AG04449 (cell line): ENCODE results near the gene SPATA31E1.

Experiments
- CTCF ChIA-PET: fragments of 350-600 bp; formaldehyde crosslinking; extraction: SDS; loops from one replicate; lab custom pipeline; 2021; ENCODE audit warnings: antibody characterized with exemption; lab: Yijun Ruan, JAX
- POLR2A ChIA-PET: fragments of 400-600, 350-600 bp; formaldehyde crosslinking; extraction: SDS; loops from one replicate; lab custom pipeline; 2020; ENCODE audit warnings: antibody characterized with exemption, inconsistent platforms; lab: Yijun Ruan, JAX
- DNase-seq: peaks from one replicate; pipeline ENCODE4 v3.0.0-alpha.2; 2010; ENCODE audit warnings: low read depth, low spot score
- H3K4me3 ChIP-seq: 2 replicates; pipeline ENCODE4 v1.5.1; 2011; ENCODE audit warnings: low read depth, mild to moderate bottlenecking, control low read depth, low read length
- CTCF ChIP-seq: IDR thresholded peaks from one replicate; pipeline ENCODE4 v1.5.1; 2011; ENCODE audit warnings: mild to moderate bottlenecking, moderate library complexity, low read length, control low read depth, inconsistent platforms; ENCODE audit not compliant: insufficient read depth; ENCODE audit errors: missing control alignments

The SPATA31E1 gene

GRCh38 chr9:87886210-87886932 lies 3.7 kb downstream of the SPATA31E1 start:
- TF ChIP-seq CTCF = no peak
- POLR2A ChIA-PET = interaction anchor here (0.7 kb wide), 1 partner anchor 94 kb away, joined by 3 read pairs; no protein-coding TSS in a partner anchor
- H3K4me3 ChIP-seq = no peak overlapping the region
- DNase-seq = no peak
- CTCF ChIA-PET = no interaction called here

GRCh38 chr9:87886933-87887505 lies 4.3 kb downstream of the SPATA31E1 start:
- ChIA-PET CTCF (interaction anchor here (0.7 kb wide), 1 partner anchor 9 kb away, joined by 3 read pairs; no protein-coding TSS in a partner anchor), POLR2A (interaction anchor here (0.7 kb wide), 1 partner anchor 94 kb away, joined by 3 read pairs; no protein-coding TSS in a partner anchor)
- no peak overlapping the region for H3K4me3 ChIP-seq
- TF ChIP-seq CTCF = no peak
- no peak for DNase-seq

GRCh38 chr9:87887661-87888480 lies 5.2 kb downstream of the SPATA31E1 start:
- TF ChIP-seq CTCF = no peak
- ChIA-PET CTCF (interaction anchor here (0.7 kb wide), 1 partner anchor 8 kb away, joined by 3 read pairs; no protein-coding TSS in a partner anchor), POLR2A (no interaction called here)
- no peak overlapping the region for H3K4me3 ChIP-seq
- DNase-seq = no peak

GRCh38 chr9:87888501-87888900 lies 5.8 kb downstream of the SPATA31E1 start:
- DNase-seq = no peak
- TF ChIP-seq CTCF = no peak
- H3K4me3 ChIP-seq = no peak overlapping the region
- CTCF ChIA-PET = no interaction called here
- POLR2A ChIA-PET = no interaction called here

GRCh38 chr9:87889065-87889881 lies 6.6 kb downstream of the SPATA31E1 start:
- no peak overlapping the region for H3K4me3 ChIP-seq
- CTCF ChIA-PET = no interaction called here
- no peak for TF ChIP-seq CTCF
- POLR2A ChIA-PET = no interaction called here
- DNase-seq = no peak
